ENCODE measurements around the gene KRT76.

DNA sequence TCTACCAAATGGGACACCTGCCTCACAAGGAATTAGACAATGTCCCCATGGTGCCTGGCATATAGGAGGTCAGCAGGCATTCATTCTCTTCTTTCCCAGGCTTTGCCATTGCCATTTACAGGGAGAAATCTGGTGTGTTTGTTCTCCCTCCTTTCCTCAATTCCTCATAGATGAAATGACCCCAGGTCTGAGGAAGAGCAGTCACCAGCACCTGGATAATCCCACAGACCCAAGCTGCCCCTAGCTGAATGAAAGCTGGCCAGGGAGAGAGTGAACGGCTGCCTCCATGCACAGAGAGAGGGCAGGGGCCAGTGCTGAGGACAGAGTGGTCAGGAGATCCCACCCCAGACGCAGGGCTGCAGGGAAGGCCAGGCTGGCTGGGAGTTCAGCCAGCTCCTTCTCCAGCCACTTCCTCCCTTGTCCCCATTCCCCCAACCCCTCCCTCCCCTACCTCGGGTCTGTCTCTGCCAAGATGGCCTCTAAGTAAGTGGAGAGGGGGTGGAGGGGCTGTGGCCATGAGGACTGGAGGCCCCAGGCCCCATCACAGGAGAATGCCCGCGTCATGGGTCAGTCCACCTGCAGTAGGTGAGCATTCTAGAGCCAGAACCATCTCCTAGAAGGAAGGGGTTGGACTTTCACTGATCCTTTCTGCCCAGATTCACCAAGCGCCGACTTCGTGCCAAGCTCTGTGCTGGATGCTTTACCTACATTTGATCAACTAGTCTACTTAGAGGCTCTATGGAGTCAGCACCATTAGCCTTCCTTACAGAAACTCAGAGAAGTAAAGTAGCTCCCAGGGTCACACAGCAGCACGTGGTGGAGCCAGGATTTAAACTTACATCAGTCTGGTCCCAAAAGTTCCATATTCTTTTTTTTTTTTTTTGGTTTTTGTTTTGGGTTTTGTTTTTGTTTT is 38.8 kb upstream of the KRT76 start:
- TF ChIP-seq CTCF (IDR thresholded peaks at IDR 0.05; ENCODE audit: low read length) (no peak), EZH2 (IDR thresholded peaks at IDR 0.05; ENCODE audit: borderline replicate concordance, low read length) (no peak)
